HG03439 (cell line): ENCODE results near the gene MORC4.
A peak's percentile ranks its signal among the peaks of the same experiment; 100 is the strongest.
"Not testable (repeated sequence)": the region's sequence is repeated elsewhere in the genome, so short reads cannot be mapped to it uniquely, and the experiment has no call there.

Source experiments
- ATAC-seq: cut with Tn5 transposase; IDR thresholded peaks from one replicate; pipeline ENCODE4 v1.9.1; 2021; ENCODE audit warnings: mild to moderate bottlenecking, moderate library complexity; ENCODE audit not compliant: unreplicated experiment

The MORC4 gene

DNA sequence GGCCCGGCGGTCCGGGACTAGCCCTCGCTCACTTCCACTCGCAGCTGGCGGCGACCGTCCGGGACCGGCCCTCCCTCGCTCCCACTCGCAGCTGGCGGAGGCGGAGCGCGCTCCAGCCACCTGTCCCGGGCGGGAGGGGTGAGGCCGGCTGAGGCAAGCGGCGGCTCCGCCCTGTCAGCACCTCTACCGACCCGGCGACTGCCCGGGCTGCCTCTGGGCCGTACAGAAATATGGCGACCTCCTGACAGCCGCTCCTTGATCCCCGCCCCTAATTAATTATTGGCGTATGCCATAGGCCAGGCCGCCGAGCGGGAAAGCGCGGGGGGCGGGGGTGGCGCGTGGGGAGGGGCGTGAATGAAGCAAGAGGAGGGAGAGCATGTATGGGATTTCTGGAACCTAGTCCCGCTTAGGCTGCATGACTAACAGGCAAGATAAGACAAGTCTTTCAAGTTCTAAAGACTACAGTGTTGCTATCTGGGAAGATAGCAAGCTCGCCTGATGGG lies at the start of gene MORC4:
MORC4 (minus strand) TSS at position 200 of the 503 bp plus-strand sequence. CDS start 243 bp downstream, outside the sequence.
- ATAC-seq = peak; percentile 90

- no peak for ATAC-seq
Observed at GRCh38 chrX:107047622-107048021, 47.6 kb upstream of the MORC4 start.

DNA sequence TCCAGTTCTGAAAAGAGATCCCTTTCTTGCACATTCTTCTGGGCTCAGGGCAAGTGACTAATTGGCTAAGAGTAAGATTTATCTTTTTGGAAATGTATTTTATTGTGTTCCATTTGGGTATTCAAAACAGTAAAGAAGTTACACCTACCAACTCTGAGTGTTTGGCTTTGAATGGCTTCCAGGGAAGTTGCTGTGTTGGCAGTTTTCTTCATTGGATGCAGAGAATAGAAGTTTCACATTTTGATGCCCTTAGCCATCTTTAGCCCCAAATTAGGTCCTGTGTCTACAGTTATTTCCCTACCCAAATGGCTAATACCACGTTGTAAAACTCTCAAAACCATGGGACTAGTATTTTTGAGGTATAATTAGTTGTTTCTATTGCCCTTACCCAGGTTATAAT lies 29.7 kb upstream of the MORC4 start:
- no peak for ATAC-seq

- ATAC-seq = no peak
Observed at GRCh38 chrX:107025545-107025944, 25.5 kb upstream of the MORC4 start.

DNA sequence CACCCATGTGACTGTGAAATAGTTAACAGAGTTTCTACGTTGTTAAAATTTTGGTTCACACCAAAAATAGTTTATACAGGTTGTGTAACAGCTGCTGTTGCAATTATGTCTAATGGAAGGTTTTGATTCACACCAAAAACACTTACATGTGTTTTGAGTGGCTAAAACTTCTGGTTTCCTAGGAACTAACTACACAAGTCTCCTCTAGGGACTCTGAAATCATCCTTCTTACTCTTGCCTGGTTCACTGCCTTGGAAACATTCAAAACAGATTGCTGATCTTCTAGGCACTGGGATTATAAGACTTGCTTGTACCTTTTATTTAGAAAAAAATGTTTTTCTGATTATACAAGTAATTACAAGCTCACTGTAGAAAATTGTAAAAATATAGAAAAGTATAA lies 14.9 kb upstream of the MORC4 start:
- ATAC-seq = no peak

GRCh38 chrX:107008034-107008433 lies 8.0 kb upstream of the MORC4 start:
- no peak for ATAC-seq

DNA sequence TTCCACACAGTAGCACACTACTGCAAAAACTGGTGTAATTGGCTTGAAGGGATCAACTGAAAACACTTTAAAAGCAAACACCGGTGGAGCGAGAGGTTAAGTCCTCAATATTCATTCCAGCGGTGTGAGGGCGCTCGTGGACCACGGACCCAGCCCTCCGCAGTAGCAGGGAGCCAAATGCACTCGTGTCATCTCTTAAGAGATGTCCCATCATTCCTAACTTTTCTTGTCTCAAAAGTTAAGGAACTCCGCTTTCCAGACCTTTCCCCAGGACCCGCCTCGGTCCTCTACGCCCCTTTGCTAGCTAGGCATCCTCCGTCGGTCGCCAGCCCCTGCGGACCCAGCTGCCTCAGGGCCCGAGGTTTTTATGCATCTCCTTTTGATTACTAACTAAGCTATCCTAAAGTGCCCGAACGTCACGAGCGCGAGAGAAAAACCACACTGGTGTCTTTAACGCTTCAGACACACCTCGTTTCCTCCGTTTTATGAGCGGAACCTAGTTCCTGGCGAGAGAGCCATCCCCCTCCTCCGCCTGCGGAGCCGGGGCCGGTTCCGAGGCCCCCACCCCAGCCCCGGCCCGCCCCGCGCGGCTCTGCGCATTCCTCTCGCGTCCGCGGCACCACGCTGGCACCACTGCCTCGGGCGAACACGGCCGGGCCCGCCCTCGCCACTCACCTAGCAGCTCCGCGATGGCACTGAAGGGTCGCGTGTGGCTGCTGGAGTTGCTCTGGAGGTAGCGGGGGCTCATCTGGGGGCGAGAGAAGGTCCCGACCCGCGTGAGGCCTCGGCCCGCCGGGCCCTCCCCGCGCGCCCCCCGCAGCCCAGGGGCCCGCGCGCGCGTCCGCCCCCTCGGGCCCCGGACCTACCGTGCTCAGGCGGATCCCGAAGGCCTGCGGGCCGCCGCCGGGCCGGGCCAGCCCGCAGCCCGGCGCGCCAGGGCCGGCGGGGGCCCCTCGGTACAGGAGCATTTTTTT lies 723 bp downstream of the MORC4 start:
- peak; percentile 62 for ATAC-seq

- no peak for ATAC-seq
Observed at GRCh38 chrX:106997611-106998010, 2.4 kb downstream of the MORC4 start.

- no peak for ATAC-seq
Observed at GRCh38 chrX:106995678-106996077, 4.3 kb downstream of the MORC4 start.

- ATAC-seq = no peak
Observed at GRCh38 chrX:106987488-106987887, 12.5 kb downstream of the MORC4 start.

DNA sequence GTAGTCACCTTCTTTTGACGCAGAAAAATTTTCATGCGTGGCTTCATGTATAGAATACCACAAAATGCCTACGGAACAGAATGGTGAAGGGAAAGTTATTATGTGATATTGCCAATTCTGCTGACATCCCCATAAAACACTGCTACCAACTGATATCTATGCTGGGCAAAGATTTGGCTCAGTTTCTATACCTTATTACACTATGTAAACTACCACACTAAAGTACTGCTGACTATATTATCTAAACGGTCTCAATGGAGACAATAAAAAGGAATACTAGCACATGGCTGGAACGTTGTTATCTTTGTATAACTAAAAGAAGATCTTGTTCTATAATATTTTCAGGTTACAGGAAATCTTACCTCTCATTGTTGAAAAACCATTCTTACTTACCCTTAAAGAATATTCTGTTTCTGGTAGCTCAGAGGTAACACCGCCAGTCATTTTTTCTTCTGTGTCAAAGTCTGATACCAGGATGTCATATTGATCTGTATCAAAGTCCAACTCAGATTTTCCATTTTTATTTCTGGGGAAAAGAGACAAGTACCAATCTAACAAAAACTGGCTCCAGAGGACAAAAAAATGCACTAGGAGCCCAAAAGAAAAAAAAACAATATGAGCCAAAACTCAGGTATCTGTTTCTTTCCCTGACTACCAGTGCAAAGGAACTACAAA lies 18.9 kb downstream of the MORC4 start:
- ATAC-seq = no peak

DNA sequence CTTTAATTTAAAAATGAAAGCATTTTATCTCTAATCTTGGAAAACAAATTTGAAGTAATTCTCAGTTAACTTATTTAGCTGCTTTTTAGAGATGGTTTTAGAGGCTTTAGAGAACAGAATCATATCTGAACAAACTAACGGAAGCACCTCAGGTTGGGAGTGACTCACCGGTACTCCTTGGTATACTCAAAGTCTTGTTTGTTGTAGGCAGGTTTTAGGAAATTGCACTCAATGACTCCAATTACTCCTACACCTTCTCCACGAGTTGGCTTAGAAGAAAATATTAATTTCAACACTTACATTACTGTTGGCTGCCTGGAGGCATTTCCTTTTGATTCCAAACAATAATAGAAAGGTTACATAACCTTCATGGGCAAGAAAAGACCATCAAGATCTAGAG lies 23.6 kb downstream of the MORC4 start:
- ATAC-seq = no peak

DNA sequence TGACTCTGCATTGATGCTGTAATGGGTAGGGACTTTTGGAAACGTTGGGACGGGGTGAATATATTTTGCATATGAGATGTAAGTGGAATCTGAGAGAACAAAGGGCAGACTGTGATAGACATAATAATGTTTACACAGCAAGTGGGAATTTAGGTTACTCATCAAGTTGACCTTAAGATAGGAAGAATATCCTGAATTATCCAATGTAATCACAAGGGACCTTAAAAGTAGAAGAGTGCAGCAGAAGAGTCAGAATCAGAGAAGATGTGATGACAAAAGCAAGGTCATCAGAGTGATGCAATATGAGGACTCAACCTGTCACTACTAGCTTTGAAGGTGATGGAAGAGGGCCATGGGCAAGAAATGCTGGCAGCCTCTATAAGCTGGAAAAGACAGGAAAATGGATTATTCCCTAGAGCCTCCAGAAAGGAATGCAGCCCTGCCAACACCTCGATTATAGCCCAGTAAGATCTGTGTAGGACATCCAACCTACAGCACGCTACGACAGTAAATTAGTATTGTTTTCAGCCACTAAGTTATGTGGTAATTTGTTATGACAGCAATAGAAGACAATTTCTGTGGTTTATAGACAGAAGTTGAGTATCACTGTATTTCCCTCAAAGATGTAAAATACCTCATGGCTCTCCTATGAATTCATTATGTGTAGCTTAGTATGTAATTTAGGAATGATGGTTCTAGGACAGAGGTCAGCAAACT lies 26.4 kb downstream of the MORC4 start:
- no peak for ATAC-seq

DNA sequence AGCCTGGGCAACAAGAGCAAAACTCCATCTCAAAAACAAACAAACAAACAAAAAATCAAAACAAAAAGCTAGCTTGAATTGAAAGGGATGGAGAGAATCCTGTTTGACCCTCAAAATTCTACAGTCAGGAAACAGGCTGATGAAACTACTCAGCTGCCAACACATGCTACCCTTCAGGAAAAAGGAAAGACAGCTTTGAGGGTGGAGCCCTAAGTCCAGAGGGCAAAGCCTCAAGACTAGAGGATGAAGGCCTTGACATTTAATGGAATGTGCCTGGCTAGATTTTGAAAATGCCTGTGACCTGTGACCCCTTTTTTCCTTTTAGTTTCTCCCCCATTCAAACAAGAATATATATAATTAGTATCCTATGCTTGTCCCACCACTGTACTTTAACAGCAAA lies 27.1 kb downstream of the MORC4 start:
- ATAC-seq = no peak

DNA sequence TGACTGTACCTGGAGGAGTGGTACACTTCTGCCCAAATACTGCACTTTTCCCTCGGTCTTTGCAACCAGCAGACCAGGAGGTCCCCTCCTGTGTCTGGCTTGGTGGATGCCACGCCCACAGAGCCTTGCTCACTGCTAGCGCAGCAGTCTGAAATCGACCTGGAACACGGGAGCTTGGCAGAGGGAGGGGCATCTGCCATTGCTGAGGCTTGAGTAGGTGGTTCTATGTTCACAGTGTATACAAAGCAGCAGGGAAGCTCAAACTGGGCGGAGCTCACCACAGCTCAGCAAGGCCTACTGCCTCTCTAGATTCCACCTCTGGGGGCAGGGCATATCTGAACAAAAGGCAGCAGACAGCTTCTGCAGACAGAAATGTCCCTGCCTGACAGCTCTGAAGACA lies 33.5 kb downstream of the MORC4 start:
- not testable (repeated sequence) for ATAC-seq

- no peak for ATAC-seq
Observed at GRCh38 chrX:106964290-106964689, 35.7 kb downstream of the MORC4 start.

- no peak for ATAC-seq
Observed at GRCh38 chrX:106963111-106963510, 36.9 kb downstream of the MORC4 start.

- no peak for ATAC-seq
Observed at GRCh38 chrX:106959901-106960300, 40.1 kb downstream of the MORC4 start.

- no peak for ATAC-seq
Observed at GRCh38 chrX:106957856-106958255, 42.2 kb downstream of the MORC4 start.

DNA sequence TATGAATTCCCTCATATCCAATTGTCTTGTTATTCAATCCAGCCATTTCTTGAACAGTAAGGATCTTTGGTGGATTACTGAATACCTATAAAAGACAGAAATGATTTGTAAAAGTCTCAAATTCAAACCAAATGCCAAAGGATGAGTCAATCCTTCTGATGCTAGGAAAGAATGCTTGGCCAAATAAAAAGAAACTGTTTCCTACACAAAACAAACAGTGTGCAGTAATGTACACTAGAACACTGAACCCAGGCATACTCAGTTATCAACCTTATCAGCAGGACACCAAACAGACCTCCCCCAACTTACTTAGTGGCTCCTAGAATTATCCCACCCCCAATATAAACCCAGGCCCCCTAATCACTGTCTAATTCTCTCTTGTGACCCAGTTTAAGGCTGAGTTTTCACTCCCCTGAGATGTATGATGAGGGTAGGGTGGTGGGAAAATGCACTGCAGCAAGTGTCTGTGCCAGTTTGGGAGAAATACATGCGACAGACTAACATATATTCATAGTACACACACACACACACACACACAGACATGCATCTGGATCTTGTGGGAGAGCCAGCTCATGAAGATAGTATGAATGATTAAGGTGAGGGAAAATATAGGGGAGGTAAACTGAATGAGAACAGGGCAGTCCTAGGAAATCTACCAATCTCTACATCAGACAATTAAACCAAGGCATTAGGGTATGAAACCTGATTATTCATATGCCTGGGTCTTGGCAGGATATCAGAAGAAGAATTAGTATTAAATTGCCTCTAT lies 44.8 kb downstream of the MORC4 start:
- ATAC-seq = no peak
